Adrenal gland (tissue), 5 donors: ENCODE results near the gene MYO9B.

ENCODE experiments used
- CTCF ChIP-seq, 6 experiments: fragments of 450-650 bp in 4 of 6; fragments of 200-600 bp in 2 of 6; sonication (generic) in 1 of 6; IDR thresholded peaks; 1 replicate in 5 of 6; 2 replicates in 1 of 6; pipeline versions ENCODE4 v1.5.1 to v1.8.0; 2016 to 2021; ENCODE audit warnings: antibody characterized with exemption in 6 of 6, mild to moderate bottlenecking in 2 of 6, moderate library complexity in 1 of 6
- POLR2A ChIP-seq, 2 donors: fragments of 450-650 bp; IDR thresholded peaks; one replicate each; pipeline ENCODE4 v1.6.1; 2017; ENCODE audit warnings: antibody characterized with exemption in 2 of 2, mild to moderate bottlenecking in 2 of 2, moderate library complexity in 1 of 2
- donor health status: DM: no; HTN: no; CAD: no.

DNA sequence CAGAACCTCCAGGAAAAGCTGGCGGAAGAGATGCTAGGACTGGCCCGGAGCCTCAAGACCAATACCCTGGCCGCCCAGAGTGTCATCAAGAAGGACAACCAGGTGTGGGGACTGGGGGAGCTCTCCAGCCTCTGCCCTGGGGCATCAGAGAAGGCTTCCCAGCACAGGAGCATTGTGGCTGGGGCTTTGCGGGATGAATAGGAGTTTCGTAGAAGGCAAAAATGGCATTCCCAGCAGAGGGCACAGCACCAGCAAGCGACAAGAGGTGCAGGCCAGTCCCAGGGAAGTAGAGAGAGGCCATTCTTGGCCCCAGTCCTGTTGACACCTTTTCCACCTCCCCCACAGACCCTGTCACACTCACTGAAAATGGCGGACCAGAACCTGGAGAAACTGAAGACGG is 143.7 kb downstream of the MYO9B start:
- TF ChIP-seq CTCF (IDR thresholded peaks at IDR 0.05), result no peak
- TF ChIP-seq POLR2A (IDR thresholded peaks at IDR 0.05), result no peak
